Endothelial cell of umbilical vein (primary cell): ENCODE measurements around the gene TWIST2. TPM values are rescaled to one million over a fixed set of nuclear protein-coding genes. Genes with fewer than 3 reads are reported as not detected.

ENCODE experiments used
- BruUV-seq: library from RNA; stranded (reverse); fragments of 400-500 nt; replicated peaks from 2 replicates; lab custom pipeline; 2021; lab: Mats Ljungman, UMichigan
- CTCF ChIA-PET: fragments of 300-600, 350-600 bp; sonication (Branson Sonifier 250); formaldehyde crosslinking; loops from one replicate; lab custom pipeline; 2021; ENCODE audit warnings: antibody characterized with exemption, inconsistent platforms; lab: Charles Lee
- POLR2A ChIA-PET: fragments of 300-600, 350-600 bp; sonication (Branson Sonifier 250); formaldehyde crosslinking; loops from one replicate; lab custom pipeline; 2021; ENCODE audit warnings: antibody characterized with exemption, inconsistent platforms; lab: Charles Lee
- DNase-seq: peaks from one replicate; pipeline ENCODE4 v3.0.0-alpha.2; 2011; ENCODE audit warnings: low read depth, low spot score
- FAIRE-seq: peaks from 2 replicates; lab custom pipeline; 2011; peaks lifted over from hg19 to GRCh38; lab: Jason Lieb, UNC
- H2AFZ ChIP-seq: 2 replicates; pipeline ENCODE4 v1.6.0; 2012; ENCODE audit warnings: low read depth, low read length, control low read depth, inconsistent platforms
- H3K27ac ChIP-seq: 2 replicates; pipeline ENCODE4 v1.5.1; 2011; ENCODE audit warnings: low read depth, mild to moderate bottlenecking, control low read depth, low read length, moderate library complexity; ENCODE audit not compliant: insufficient read depth
- H3K27me3 ChIP-seq, 2 experiments: 2 replicates each; pipeline versions ENCODE4 v1.6.0 to v1.6.1; 2011; ENCODE audit warnings: low read length in 2 of 2, mixed read lengths in 1 of 2; ENCODE audit not compliant: control insufficient read depth in 2 of 2, insufficient read depth in 2 of 2
- H3K36me3 ChIP-seq, 2 experiments: 2 replicates in 1 of 2; 3 replicates in 1 of 2; pipeline ENCODE4 v1.5.1; 2011; ENCODE audit warnings: low read length in 2 of 2, mild to moderate bottlenecking in 1 of 2, moderate library complexity in 1 of 2; ENCODE audit not compliant: control insufficient read depth in 2 of 2, insufficient read depth in 2 of 2; ENCODE audit errors: extremely low read depth in 1 of 2
- H3K4me1 ChIP-seq: 3 replicates; pipeline ENCODE4 v1.5.1; 2011; ENCODE audit warnings: mild to moderate bottlenecking, low read length; ENCODE audit not compliant: control insufficient read depth, insufficient read depth; ENCODE audit errors: extremely low read depth
- H3K4me2 ChIP-seq: 2 replicates; pipeline ENCODE4 v1.6.1; 2011; ENCODE audit warnings: low read length, control low read depth, mixed read lengths; ENCODE audit not compliant: insufficient read depth
- H3K4me3 ChIP-seq, 3 experiments: fragments of 200-600 bp in 1 of 3; sonication (generic), shearing (Covaris generic) in 1 of 3; replicated peaks in 1 of 3; 2 replicates each; pipeline ENCODE4 v1.5.1; 2011 to 2016; ENCODE audit warnings: control low read depth in 3 of 3, low read length in 3 of 3, mild to moderate bottlenecking in 2 of 3, inconsistent platforms in 1 of 3, low read depth in 1 of 3, moderate library complexity in 1 of 3; ENCODE audit not compliant: insufficient read depth in 1 of 3
- H3K79me2 ChIP-seq: 2 replicates; pipeline ENCODE4 v1.6.0; 2012; ENCODE audit warnings: low read length, inconsistent platforms; ENCODE audit not compliant: control insufficient read depth, insufficient read depth
- H3K9ac ChIP-seq: replicated peaks from 2 replicates; pipeline ENCODE3; 2011; ENCODE audit warnings: low read length, control low read depth; ENCODE audit not compliant: insufficient read depth; ENCODE audit errors: extremely low read depth
- H3K9me1 ChIP-seq: replicated peaks from 3 replicates; pipeline ENCODE4 v1.6.0; 2011; ENCODE audit warnings: mild to moderate bottlenecking, low read length; ENCODE audit not compliant: control insufficient read depth, insufficient read depth; ENCODE audit errors: extremely low read depth
- H3K9me3 ChIP-seq: replicated peaks from 2 replicates; pipeline ENCODE4 v1.5.1; 2012; ENCODE audit warnings: low read length, inconsistent platforms; ENCODE audit not compliant: control insufficient read depth, insufficient read depth
- H4K20me1 ChIP-seq: replicated peaks from 2 replicates; pipeline ENCODE3; 2011; ENCODE audit warnings: mild to moderate bottlenecking, low read length; ENCODE audit not compliant: control insufficient read depth, insufficient read depth; ENCODE audit errors: extremely low read depth
- EZH2 ChIP-seq: IDR thresholded peaks from 2 replicates; pipeline ENCODE4 v1.6.1; 2012; ENCODE audit warnings: borderline replicate concordance, low read depth, mild to moderate bottlenecking, moderate library complexity, low read length, inconsistent platforms; ENCODE audit not compliant: severe bottlenecking
- FOS ChIP-seq: IDR thresholded peaks from 2 replicates; pipeline ENCODE4 v1.6.1; 2011; ENCODE audit warnings: mild to moderate bottlenecking, low read length, moderate library complexity, borderline replicate concordance; ENCODE audit not compliant: insufficient read depth
- JUN ChIP-seq: IDR thresholded peaks from 2 replicates; pipeline ENCODE4 v1.6.1; 2011; ENCODE audit warnings: borderline replicate concordance, low read depth; ENCODE audit not compliant: insufficient read length, insufficient read depth
- MYC ChIP-seq: IDR thresholded peaks from one replicate; pipeline ENCODE4 v1.6.1; 2011; ENCODE audit warnings: mild to moderate bottlenecking, low read depth, low read length
- POLR2AphosphoS5 ChIP-seq: IDR thresholded peaks from 2 replicates; pipeline ENCODE4 v1.6.1; 2012; ENCODE audit warnings: low read depth, mild to moderate bottlenecking, control low read depth, low read length, moderate library complexity; ENCODE audit not compliant: insufficient read depth
- dilution Hi-C: fragments of 300-500 bp; cut with MboI; formaldehyde crosslinking; loops from one replicate; pipeline ENCODE4 v1.15.0; 2019; ENCODE audit warnings: low sequenced_read_pairs; ENCODE audit not compliant: extremely low pct_ligation_motif_present
- intact Hi-C: fragments of 100-400 bp; cut with micrococcal nuclease; formaldehyde crosslinking; loops from one replicate; pipeline ENCODE4 v1.10.0; 2022
- polyA plus RNA-seq, 4 experiments: library from polyadenylated mRNA; depleted of rRNA in 3 of 4; stranded (reverse) in 3 of 4; unstranded in 1 of 4; fragments of >200 nt; gene quantifications; 2 replicates each; pipeline versions ENCODE4 v1.2.1 to v1.2.3, GENCODE V29; 2011 to 2012; ENCODE audit warnings: missing spikeins in 1 of 4
- total RNA-seq: library from RNA; stranded (reverse); gene quantifications from 2 replicates; pipeline ENCODE4 v1.2.3, GENCODE V29; 2021
- TF ChIP-seq, protein P1 (sequence below): IDR thresholded peaks from 2 replicates; pipeline ENCODE4 v1.6.1; 2011; ENCODE audit not compliant: insufficient read depth, insufficient read length
- TF ChIP-seq, protein P2 (sequence below), 2 donors: IDR thresholded peaks; 1 replicate in 1 of 2; 2 replicates in 1 of 2; pipeline ENCODE4 v1.5.1; 2011; ENCODE audit warnings: low read length in 2 of 2, mild to moderate bottlenecking in 2 of 2, moderate library complexity in 2 of 2, control low read depth in 1 of 2, inconsistent platforms in 1 of 2, low read depth in 1 of 2; ENCODE audit not compliant: insufficient read depth in 1 of 2; ENCODE audit errors: extremely low read depth in 1 of 2

Gene TWIST2
- total and polyA plus RNA-seq, 2 donors (not counting 3 experiments of a cell fraction or from before 2014, with no cell fraction given) = 2.3 to 3.4 TPM

DNA sequence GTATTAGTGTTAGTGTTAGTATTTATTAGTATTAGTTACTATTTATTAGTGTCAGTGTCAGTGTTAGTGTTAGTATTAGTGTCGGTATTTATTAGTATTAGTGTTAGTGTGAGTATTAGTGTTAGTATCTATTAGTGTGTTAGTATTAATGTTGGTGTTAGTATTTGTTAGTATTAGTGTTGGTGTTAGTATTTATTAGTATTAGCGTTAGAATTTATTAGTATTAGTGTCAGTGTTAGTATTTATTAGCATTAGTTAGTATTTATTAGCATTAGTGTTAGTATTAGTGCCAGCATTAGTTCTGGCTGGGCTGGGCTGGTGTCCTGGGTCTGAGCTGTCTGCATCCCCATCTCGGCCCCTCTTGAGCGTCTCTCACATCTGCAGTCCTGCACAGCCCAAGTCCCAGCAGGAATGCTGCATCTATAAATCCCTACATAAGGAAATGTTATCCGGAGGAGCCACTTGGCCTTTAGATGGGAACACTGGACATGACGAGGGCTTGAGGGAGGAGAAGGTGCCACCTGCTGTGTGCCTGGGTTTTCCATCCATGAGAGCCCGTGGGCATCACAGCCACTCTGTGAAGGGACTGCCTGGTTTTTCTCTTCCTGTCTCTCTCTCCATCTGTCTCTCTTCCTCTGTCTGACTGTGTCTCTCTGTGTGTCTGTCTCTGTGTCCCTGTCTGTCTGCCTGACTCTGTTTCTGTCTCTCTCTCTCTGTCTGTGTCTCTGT lies 33.6 kb downstream of the TWIST2 start:
- Histone ChIP-seq H3K27ac (no peak overlapping the region), H3K9me3 (no peaks in the 10 kb centered on the region), H3K79me2 (no peaks in the 10 kb centered on the region), H3K27me3 (no peaks in the 10 kb centered on the region), H4K20me1 (no peaks in the 10 kb centered on the region), H2AFZ (no peak overlapping the region), H3K9ac (no peak overlapping the region), H3K36me3 (no peaks in the 10 kb centered on the region), H3K4me1 (no peaks in the 10 kb centered on the region), H3K4me2 (no peak overlapping the region), H3K9me1 (no peaks in the 10 kb centered on the region), H3K4me3 (no peak overlapping the region)
- CTCF ChIA-PET = no interaction called here
- POLR2A ChIA-PET = no interaction called here
- intact Hi-C loops (no loop called here), dilution Hi-C loops (no loop called here)
- FAIRE-seq = no peak
- no TSS peak for BruUV-seq
- TF ChIP-seq, protein P1, sequence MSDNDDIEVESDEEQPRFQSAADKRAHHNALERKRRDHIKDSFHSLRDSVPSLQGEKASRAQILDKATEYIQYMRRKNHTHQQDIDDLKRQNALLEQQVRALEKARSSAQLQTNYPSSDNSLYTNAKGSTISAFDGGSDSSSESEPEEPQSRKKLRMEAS = no peak
- TF ChIP-seq EZH2 (no peak), MYC (no peak), JUN (no peak), FOS (no peak), POLR2AphosphoS5 (no peak)
- TF ChIP-seq, protein P2, sequence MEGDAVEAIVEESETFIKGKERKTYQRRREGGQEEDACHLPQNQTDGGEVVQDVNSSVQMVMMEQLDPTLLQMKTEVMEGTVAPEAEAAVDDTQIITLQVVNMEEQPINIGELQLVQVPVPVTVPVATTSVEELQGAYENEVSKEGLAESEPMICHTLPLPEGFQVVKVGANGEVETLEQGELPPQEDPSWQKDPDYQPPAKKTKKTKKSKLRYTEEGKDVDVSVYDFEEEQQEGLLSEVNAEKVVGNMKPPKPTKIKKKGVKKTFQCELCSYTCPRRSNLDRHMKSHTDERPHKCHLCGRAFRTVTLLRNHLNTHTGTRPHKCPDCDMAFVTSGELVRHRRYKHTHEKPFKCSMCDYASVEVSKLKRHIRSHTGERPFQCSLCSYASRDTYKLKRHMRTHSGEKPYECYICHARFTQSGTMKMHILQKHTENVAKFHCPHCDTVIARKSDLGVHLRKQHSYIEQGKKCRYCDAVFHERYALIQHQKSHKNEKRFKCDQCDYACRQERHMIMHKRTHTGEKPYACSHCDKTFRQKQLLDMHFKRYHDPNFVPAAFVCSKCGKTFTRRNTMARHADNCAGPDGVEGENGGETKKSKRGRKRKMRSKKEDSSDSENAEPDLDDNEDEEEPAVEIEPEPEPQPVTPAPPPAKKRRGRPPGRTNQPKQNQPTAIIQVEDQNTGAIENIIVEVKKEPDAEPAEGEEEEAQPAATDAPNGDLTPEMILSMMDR (IDR thresholded peaks at IDR 0.05; ENCODE audit: extremely low read depth in 1 of 2, insufficient read depth in 1 of 2, low read depth in 1 of 2, low read length in 2 of 2) = no peak
- no peak for DNase-seq
